GM19328 (cell line): ENCODE data around the gene IER3.

Experiments
- ATAC-seq: cut with Tn5 transposase; IDR thresholded peaks from one replicate; pipeline ENCODE4 v1.9.1; 2021; ENCODE audit warnings: mild to moderate bottlenecking, moderate library complexity; ENCODE audit not compliant: unreplicated experiment

IER3 gene

GRCh38 chr6:30749554-30750378 lies 5.4 kb upstream of the IER3 start:
- ATAC-seq, result no peak

- ATAC-seq, result no peak
Measured at GRCh38 chr6:30748851-30749540, 4.6 kb upstream of the IER3 start.

- ATAC-seq, result no peak
Measured at GRCh38 chr6:30747902-30748769, 3.8 kb upstream of the IER3 start.

GRCh38 chr6:30747300-30747687 lies 2.9 kb upstream of the IER3 start:
- no peak for ATAC-seq

DNA sequence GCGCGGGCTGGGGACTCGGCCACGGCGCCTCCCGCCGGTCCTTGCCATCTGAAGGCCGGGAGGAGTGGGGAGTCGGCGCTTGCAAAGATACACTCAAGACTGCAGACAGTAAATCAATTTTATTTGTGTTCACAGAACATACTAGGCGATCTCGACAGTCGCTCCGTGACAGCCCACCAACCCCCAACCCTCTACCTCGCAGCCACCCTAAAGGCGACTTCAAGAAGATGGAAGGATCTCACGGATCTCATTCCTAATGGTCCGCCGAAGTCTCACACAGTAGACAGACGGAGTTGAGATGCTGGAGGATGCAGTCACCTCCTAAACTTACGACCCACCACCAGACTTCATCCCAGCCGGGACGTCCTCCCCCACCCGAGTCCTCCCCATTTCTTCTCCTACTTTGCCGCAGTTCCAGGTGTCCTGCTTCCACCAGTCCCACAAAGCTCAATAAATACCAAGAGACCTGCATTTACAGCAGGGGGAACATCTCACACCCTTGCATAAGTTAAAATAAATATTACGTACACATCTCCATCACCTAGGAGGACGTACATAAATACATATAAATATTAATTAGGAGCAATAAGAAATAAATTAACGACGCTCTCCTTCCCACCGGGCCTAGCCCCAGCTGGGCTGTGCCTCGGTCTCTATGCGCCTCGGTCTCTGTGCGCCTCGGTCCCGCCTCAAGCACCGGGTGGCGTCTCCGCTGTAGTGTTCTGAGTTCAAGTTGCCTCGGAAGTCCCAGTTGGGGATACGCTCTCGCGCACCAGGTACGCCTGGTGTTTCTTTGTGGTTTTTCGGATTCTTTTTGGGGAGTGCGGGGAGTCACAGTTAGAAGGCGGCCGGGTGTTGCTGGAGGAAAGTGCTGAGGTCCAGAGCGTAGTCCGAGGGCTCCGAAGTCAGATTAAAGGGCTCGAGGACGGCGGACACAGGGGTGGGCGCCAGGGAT lies 971 bp downstream of the IER3 start:
- peak; percentile 26 for ATAC-seq

DNA sequence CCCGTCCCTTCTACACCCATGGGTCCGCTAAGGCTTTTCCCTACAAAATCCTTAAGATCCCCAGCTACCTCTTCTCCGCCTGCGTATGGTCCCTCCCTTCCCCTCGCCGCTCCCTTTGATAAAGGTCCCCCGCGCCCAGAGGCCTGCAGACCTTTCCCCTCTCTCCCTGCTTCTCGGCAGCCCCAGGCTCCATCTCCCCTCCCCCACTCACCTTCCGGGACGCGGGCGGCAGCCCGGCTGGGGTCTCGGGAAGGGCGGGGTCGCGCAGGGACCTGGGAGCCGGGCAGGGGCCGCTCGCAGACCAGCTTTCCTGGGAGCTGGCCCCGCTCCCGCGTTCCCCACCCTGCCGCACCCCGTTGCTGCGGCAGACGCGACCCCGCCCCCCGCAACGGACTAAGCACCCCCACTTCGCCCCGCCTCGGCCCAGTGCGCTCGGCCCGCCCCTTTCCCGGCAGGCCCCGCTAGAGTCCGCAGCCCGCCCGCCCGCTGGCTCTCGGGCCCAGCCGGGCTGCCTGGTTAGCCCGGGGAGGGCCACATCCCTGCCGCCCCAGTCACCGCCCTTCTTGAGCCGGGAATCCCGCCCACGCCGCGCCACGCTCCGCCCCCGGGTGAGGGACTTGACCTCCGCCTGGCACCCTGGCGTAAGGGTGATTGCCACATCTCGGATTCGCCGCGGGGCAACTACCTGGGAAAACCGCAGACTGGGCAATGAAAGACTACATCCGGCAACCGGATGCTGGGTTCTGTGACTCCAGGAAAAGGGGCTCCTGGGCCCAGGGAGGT lies 1.8 kb downstream of the IER3 start, which contains the start of gene FLOT1:
Gene FLOT1, minus strand, starts transcription at position 372 of the 783 bp plus-strand sequence. CDS start 498 bp downstream, outside the sequence.
- ATAC-seq, result peak; percentile 66

DNA sequence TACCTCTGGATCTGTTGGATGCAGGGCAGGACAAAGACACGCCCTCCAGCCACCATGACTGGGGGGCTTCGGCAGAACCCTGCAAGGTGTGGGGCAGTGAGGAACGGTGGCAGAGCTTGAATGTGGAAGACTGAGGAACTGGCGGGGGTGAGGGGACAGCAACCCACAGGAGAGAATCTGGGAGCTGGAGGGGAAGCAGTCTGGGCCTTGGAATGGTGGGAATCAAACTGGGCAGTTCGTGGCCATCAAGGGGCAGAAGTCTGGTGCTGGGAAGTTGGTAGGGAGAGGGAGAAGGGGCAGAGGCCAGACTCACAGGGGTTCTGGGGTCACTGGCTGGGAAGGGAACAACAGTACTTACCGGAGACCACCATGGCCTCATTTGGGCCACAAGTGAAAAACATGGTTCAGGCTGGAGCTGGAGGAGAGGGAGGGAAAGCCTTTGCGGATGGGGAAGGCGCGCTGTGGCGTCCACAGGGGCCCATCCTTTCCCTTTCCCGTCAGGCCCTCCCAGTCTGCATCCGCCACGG lies 2.5 kb downstream of the IER3 start:
- ATAC-seq, result no peak

DNA sequence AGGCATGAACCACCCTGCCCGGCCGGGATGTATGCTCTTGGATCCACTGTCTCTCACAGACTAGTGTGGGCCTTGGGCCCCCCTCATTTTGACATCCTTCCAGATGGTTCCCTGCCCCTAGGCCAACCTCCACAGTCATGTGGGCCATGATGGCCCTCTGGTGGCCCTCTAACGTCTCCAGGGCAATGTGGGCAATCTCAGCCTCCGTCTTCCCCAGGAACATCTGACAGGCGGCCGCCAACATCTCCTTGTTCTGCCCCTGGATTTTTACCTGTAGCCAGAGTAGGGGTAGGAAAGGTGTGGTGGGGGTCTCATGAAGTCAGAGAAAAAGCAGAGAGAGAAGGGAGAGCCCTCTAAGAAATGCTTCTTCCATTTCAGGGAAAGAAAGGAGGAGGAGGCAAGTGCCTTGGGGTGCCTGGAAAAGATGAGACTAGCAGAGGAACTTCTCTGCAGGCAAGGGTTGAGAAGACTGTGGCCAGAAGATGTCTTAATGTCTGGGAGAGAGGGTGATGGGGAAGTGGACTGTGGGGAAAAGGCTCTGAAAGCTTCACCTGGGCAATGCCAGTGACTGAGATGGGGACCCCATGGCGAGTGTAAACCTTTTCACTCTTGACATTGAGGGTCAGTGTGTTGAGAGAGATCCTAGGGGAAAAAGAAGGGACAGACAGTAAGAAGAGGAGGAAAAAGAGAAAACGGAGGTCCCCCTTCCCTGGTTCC lies 3.1 kb downstream of the IER3 start:
- no peak for ATAC-seq

DNA sequence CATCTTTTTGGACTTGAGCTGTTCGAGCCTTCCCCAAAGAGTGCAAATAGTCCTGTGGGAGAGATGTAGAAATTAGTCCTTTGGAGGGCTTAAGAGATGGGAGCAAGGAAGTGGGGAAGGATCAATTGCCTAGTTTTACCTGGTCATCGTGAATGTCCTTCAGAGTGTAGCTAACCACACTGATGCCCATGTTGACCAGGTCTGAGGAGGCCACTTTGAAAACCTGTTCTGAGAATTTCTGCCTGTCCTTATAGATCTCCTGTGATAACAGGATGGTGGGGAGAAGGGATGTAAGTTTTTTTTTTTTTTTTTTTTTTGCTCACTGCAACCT lies 3.8 kb downstream of the IER3 start:
- ATAC-seq, result no peak

GRCh38 chr6:30738532-30738931 lies 5.8 kb downstream of the IER3 start:
- no peak for ATAC-seq

DNA sequence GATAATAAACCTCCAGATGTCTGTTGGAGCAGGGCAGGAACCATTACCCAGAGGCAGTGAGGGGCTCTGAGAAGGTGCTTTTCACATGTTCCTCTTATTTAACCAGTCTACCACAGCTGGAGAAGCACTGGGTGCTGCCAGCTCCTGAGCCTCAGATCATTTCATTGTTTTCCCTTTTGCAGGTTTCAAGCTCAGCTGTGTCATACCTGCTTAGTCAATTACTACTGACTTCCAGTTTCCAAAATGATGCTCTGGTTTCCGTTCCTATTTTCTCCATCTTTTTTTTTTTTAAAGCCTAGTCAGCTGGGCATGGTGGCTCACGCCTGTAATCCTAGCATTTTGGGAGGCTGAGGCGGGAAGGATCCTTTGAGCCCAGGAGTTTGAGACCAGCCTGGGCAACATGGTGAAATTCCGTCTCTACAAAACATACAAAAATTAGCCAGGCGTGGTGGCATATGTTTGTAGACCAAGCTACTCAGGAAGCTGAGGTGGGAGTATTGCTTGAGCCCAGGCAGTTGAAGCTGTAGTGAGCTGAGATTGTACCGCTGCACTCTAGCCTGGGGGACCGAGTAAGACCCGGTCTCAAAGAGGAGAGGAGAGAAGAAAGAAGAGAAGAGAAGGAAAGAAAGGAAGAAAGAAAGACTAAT lies 8.6 kb downstream of the IER3 start:
- ATAC-seq, result no peak

DNA sequence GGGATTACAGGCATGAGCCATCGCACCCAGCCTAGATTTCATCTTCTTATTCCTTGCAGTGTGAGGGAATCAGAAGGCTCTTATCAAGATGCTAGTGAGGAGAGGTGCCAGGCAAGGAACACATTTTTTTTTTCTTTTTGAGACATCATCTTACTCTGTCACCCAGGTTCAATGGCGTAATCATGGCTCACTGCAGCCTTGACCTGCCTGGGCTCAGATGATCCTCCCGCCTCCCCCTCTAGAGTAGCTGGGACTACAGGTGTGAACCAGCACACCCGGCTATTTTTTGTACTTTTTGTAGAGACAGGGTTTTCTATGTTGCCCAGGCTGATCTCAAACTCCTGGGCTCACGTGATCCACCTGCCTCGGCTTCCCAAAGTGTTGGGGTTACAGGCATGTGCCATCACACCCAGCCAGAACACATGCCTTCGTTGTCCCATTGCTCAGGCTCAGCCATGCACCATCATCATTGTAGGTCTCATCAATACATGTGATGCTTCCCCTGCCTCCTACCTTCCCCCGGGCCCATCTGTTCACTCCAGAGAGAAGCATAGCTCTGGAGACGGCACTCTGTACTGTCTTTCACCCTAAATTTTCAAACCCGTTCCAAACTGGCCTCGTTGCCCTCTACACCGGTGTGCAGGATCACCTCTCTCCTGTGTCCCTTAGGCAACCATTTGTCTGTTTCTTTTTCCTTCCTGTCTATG lies 12.0 kb downstream of the IER3 start:
- no peak for ATAC-seq

DNA sequence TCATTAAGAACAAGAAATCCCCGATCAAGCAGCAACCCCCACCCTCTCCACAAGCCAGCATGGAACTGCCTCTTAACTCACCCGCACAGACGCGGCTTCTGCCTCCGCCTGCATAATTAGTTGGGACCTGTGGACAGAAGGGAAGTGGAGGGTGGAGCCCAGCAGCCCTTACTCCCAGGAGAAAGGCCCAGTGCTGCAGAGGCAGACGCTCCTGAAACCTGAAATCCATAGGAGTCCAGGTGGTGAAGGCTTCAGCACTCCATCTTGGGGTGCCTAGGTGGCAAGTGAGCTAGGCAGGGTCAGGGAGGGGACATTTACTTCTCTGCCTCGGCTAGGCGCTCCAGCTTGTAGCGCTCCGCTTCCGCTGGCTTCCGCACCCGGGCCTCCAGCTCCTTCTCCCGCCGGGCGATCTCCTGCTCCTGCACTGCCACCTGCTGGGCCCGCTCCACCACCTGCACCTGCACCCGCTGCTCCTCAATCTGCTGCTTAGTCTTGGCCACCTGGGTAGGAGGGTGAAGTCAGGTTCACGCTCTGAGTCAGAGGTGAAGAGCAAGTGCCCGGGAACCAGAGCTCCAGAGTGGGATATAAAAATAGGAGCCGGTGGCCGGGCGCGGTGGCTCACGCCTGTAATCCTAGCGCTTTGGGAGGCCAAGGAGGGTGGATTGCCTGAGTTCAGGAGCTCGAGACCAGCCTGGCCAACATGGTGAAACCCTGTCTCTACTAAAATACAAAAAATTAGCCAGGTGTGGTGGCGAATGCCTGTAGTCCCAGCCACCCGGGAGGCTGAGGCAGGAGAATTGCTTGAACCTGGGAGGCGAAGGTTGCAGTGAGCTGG lies 13.5 kb downstream of the IER3 start:
- ATAC-seq, result no peak

- no peak for ATAC-seq
Measured at GRCh38 chr6:30727920-30728553, 16.3 kb downstream of the IER3 start.

GRCh38 chr6:30726506-30727413 lies 17.6 kb downstream of the IER3 start:
- no peak for ATAC-seq
